ENCODE data around the gene RAB4A.
"Not testable (repeated sequence)": the region's sequence is repeated elsewhere in the genome, so short reads cannot be mapped to it uniquely, and the experiment has no call there.

RAB4A gene

DNA sequence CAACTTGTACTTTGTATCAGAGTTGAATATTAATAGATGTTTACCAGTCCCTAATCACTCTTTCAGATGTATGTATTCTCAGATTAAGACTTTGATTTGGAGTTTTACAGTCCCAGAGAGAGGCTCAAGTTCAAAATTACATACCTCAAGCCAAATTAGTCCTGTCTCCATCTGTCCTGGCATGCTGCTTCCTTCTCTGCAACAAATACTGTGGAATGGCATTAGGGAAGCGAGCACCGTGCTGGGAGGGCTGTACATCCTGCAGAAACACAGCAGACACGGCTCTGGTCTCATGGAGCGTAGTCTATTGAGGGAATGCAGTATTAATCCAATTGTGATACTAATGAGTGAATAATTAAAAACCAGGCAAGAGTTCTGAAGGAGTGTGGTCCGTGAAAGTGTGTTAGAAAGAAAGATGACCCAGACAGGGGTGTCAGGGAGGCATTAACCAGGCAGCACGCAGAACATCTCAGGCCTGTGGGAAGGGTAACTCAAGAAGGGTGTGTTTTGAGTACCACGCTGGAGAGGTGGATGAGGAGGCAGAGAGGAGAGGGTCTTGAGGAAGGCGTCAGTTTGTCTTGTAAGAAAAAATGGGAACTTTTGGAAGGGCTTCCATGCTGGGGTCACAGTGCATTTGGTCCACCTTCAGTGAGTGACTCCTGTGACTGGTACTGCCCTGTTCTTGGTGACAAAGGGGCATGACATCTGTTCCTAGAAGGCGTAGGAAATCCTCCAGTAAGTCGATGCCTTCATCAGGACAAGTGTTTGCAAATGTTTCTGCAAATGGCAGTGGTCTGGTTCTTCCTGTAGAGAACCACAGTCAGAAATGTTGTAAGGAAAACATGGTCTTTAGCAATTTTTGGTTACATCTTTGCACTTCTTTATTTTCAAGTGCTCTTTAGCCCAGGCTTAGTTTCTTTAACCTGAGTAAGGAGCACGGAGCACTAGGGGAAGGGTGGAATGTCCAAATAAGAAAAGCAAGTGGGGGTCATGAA is 1.6 kb downstream of the RAB4A start:
- DNase-seq (ENCODE audit: low read depth in 2 of 2) = no peak

DNA sequence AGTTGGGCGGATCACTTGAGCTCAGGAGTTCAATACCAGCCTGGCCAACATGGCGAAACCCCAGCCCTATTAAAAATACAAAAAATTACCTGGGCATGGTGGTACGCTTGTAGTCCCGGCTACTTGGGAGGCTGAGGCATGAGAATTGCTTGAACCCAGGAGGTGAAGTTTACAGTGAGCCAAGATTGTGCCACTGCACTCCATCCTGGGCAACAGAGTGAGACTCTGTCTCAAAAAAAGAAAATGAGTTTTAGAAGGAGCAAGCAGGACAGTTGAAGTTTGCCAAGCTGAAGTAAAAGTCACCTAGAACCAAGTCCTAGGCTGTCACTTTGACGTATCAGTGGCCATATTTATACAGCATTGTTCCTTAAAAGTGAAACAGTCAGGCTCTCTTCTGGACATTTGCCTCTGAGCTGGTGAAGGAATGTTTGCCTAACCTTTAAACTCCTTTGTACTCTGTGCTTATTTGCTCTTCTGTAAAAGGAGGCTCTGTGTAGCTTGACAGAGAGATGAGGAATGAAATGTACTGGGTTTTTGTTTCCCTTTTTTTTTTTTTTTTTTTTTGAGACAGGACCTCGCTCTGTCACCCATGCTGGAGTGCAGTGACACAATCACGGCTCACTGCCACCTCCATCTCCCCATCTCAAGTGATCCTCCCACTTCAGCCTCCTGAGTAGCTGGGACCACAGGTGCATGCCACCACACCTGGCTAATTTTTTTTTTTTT is 2.8 kb downstream of the RAB4A start:
- no peak for DNase-seq (ENCODE audit: low read depth in 2 of 2)

DNA sequence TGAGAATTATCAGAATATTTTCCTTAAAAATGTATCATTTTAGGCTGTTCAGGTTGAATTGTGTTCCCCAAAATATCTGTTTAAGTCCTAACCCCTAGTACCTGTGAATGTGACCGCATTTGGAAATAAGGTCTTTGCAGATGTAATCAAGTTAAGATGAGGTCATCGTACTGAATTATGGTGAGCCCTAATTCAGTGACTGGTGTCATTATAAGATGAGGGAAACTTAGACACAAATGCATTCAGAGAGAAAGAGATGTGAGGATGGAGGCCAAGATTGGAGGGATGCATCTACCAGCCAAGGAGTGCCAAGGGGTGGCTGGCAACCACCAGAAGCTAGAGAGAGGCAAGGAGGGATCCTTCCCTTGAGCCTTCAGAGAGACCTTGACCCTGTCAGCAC is 4.1 kb downstream of the RAB4A start:
- DNase-seq (ENCODE audit: low read depth in 2 of 2) = no peak

DNA sequence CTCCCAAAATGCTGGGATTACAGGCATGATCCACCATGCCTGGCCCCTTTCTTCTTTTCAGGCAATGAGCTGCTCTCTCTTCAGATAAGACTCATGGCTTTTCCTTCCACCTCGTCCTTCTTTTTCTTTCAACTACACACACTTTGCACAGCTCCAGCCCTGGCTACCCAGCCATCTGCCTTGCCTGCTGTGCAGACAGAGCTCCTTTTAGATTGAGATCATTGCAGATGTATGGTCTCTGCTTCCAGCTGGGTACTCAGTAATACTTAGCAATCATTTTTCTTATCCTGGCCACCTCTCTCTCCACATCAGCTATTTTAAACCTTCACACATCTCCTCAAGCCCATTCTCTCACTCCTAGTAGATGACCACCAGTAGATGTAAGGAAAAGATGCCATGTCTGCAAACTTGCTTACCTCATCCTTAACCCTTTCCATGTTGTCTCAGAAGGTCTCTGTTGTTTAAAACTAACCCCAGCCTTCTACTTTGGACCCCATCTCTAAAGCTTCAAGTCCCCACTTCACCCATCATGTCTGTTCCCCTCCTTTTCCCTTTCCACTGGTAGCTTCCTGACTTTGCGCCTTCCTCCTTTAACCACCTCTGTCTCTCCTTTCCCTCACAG is 7.3 kb downstream of the RAB4A start:
- DNase-seq (ENCODE audit: low read depth in 2 of 2) = no peak

DNA sequence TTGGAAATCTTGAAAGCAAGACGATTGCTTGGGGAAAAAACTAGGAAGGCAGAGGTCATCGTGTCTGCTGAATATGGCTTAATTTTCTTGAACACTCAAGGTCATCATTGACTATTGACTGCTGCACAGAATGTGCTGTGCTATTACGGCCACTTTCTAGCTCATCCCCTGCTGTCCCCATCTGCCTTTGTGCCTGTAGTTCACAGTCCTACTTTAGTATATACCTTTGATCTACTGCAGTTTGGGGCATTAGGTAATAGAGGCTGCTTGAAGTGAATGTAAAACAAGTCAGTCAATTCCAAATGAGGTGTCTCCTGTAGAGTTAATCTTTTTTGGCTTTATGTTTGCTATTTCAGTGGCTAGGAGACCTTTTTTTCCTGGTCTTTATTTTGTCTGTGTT is 8.3 kb downstream of the RAB4A start:
- no peak for DNase-seq (ENCODE audit: low read depth in 2 of 2)

DNA sequence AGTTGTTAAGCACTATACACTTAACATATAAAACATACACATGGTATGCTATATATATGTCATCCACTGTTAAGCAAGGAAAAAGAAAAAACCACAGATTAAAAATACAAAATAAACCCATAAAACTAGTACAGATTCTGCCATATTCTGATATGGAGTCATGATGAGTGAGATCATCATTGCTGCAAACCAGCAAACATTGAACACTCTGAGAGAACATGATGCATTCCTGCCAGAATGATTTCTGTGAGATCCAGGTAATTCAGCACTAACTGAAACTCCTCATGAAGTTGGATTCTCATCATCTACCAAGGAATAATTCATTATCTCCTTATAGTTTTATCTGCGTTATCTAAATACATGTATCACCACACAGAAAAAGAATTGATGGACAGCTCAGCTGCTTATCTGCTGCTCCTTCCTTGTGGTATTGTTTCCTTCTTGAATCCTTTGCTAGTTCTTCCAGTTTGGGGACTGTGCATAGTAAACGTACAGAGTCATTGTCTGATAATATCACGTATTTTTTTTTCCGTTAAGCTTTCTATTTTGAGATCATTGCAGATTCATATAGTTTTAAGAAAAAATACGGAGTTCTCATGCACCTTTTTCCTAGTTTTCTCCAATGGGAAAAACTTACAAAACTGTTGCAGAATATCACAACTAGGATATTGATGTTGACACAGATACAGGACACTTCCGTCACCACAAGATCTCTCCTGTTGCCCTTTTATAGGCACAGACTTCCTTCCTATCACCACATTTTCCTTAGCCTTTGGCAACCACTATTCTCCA is 9.3 kb downstream of the RAB4A start:
- DNase-seq (ENCODE audit: low read depth in 2 of 2) = no peak

DNA sequence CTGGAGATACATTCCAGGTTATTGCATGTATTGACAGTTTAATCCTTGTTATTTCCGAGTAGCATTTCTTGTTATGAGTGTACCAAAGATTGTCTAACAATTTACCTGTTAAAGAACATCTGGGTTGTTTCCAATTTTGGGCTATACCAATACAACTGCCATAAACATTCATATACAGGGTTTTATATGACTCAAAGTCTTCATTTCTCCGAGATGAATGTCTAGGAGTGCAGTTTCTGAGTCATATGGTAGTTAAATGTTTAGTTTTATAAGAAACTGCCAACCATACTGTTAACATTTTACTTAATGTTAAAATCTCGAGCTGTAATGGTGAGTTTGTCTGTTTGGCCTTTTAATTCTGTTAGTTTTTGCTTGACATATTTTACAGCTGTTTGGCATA is 10.0 kb downstream of the RAB4A start:
- no peak for DNase-seq (ENCODE audit: low read depth in 2 of 2)

DNA sequence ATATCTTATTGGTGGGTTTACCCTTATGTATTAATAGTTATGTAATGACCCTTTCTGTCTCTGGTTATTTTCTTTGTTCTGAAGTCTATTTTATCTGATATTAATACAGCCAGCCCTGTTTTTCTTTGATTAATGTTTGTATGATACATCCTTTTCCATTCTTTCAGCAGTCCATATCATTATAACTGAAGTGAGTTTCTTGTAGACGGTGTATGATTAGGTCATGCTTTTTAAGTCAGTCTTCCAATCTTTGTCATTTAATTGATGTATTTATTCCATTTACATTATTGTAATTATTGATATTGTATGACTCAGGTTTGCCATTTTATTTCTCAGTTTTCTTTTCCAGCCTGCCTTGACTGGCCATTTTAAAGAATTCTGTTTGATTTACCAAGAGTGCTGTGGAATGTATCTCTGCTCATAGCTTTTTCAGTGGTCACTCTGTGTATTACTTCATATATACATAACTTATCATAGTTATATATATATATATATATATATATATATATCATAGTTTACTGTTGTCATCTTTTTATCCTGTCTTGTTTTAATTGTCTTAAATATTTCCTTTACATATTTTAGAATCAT is 10.5 kb downstream of the RAB4A start:
- DNase-seq (ENCODE audit: low read depth in 2 of 2) = no peak

DNA sequence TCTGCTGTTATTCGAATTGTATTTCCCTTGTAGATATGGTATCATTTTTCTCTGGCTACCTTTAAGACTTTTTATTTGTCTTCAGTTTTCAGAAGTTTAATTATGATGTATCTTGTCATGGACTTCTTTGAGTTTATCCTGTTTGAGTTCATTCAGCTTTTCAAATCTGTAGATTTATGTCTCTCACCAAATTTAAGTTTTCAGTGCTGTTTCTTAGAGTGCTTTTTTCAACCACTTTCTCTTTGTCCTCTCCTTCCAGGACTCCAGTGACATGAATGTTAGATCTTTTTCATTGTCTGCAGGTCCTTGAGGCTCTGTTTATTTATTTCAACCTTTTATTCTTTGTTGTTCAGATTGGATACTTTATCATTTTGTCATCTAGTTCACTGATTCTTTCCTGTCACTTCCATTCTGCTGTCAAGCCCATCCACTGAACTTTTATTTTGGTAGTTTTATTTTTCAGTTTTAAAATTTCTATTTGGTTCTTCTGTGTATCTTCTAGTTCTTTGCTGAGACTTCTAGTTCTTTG is 11.4 kb downstream of the RAB4A start:
- DNase-seq (ENCODE audit: low read depth in 2 of 2) = no peak

DNA sequence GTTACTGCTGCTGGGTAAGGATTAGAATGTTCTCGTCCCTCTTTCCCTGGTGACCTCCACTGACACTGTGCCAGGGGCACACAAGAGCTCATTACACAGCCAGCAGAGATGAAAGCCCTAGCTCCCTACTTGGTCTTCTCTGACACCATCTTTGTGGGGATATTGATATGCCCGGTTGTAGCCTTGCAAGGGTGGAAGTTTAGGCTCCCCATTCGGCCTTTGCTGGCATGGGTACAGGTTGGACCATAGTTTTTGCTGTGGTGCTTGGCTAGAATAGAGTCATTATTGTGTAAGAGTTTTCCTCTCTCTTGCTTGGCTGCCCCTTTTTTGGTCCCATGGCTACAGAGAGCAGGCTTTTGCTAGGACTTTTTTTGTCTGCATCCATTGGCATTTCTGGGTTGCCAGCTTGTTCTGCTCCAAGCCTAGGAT is 12.3 kb downstream of the RAB4A start:
- DNase-seq (ENCODE audit: low read depth in 2 of 2) = no peak

DNA sequence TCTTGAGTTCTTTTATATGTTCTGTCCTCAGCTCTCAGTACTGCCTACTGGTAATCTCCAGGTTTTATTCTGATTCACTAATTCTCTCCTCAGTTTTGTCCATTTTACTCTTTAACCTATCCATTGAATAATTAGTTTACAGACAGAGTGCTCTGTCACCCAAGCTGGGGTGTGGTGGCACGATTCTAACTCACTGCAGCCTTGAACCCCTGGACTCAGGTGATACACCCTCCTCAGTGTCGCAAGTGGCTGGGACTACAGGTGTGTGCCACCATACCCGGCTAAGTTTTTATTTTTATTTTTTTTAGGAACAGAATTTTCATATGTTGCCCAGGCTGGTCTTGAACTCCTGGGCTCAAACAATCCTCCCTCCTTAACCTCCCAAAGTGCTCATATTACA is 14.0 kb downstream of the RAB4A start:
- DNase-seq (ENCODE audit: low read depth in 2 of 2) = no peak

DNA sequence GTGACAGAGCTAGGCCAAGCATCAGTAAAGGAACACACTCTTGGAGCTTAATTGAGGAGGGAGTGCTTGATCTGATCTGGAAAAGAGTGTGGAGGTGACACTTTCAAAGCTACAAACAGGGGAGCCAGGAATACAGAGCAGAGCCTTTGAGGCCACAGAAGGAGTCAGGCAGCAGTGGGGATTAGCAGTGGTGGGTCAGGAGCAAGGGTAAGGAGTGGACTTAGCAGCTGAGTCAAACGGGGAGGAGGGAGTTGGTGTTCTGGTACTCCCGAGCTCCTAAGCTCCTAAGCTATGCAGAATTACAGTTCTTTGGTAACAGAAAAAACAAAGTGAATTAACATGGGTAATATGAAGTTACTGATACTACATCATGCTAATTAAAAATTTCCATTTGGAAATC is 14.5 kb downstream of the RAB4A start:
- DNase-seq (ENCODE audit: low read depth in 2 of 2) = no peak

DNA sequence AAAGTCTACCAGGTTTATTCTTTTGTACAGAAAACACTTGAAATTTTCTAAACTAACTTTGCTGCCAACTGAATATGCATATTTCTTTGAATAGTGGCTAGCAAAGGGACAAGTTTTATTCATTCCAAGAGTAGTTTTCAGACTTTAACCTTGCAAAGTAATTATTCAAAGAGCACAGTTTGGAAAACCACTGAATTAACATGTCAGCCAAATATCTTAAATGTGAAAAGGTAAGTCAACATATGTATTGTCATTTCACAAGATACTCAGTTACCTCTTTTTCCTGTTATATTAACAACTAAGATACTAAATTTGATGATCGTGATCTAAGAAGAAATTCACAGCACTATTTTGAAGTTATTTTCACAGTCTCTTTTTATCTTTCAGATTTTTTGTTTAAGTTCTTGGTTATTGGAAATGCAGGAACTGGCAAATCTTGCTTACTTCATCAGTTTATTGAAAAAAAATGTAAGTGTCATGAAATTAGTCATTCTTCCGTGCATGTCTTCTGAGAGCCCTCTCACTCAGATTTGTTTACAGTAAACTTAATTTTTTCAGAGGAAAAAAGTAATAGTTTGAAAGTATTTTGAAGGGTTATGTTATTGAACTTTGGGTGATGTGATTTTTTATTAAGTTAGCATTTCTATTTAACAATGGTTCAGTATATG is 15.3 kb downstream of the RAB4A start:
- DNase-seq (ENCODE audit: low read depth in 2 of 2) = no peak

DNA sequence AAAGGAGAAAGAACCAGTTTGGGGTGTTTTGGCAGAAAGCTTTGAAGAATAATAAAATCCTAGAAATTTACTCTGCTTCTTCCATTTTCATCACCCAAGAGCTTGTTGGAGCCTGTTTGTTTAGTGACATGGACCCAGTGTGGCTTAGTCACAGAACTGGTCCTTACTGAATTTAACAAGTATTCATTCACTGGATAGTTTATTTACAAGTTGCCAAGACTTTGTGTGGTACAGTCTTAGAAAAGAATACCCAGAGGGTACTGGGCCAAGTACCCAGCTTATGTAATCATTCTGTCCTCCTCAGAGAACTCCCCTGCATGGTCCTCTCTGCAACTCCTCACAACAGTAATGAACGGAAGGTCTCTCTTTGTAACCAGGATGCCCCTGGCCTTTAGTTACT is 16.4 kb downstream of the RAB4A start:
- DNase-seq (ENCODE audit: low read depth in 2 of 2) = no peak

DNA sequence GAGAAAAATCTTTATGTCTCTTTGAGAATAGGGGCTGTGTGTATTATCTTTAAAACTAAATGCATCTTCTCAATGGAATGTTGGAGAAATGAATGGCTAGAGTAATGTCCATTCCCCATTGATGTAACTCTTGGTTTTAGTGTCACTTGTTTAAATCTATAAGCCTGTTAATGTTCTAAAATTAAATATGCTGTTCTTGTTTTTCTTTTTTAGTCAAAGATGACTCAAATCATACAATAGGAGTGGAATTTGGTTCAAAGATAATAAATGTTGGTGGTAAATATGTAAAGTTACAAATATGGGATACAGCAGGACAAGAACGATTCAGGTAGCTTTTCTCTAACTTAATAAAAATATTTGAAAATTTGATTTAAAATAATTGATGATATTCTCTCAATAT is 17.6 kb downstream of the RAB4A start:
- DNase-seq (ENCODE audit: low read depth in 2 of 2) = no peak

DNA sequence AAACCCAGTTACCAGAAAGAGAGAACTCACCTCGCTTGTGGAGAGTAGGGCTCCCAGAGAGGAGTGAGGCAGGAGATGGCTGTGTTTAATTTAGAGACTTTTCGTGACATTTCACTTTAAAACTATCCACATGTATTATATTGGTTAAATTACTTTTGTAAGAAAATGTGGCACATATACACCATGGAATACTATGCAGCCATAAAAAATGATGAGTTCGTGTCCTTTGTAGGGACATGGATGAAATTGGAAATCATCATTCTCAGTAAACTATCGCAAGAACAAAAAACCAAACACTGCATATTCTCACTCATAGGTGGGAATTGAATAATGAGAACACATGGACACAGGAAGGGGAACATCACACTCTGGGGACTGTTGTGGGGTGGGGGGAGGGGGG is 20.8 kb downstream of the RAB4A start:
- not testable (repeated sequence) for DNase-seq (ENCODE audit: low read depth in 2 of 2)

DNA sequence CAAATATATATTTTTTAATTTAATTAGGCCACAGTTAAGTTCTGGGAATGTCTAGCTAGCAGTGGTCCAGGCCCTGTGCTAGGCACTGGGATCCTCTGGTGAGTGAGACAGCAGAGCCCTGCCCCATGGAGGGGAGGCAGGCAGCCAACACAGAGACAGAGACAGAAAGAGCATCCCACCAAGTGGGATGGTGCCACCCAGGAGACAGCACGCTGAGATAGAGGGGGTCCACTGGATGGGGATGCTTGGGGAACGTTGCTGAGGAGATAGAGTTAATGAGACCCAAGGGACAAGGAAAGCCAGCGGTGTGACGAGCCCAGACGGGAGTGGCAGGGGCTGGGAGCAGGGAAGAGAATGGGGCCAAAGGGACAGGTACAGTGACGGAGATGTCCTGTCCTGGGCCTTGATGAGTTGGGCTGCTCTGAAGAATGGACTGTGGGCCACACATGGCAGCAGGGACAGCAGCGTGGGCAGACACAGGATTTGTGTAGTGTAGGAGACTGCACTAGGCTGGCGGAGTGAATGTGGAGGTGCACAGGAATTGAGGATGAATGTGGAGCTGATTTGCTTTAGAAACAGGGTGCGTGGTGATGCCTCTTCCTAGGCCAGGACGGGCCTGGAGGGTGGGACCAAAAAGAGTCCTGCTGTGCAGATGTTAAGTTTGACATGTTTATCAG is 22.8 kb downstream of the RAB4A start:
- DNase-seq (ENCODE audit: low read depth in 2 of 2) = no peak

DNA sequence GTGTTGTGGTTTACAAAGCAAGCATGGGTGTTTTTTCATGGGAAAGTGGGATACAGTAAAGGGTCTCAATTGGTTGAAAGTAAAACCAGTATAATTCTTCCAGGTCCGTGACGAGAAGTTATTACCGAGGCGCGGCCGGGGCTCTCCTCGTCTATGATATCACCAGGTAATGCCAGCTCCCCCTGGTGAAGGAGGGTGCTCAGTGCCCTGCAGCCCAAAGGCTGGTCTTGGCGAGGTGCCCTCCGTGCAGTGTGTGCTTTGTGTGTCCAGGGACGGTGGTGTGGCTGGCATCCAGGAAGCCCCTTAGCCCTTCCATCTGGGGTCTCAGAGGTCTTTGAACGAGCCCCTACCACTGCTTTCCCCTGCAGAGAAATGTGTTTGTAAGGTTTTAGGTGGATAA is 24.8 kb downstream of the RAB4A start:
- DNase-seq (ENCODE audit: low read depth in 2 of 2) = no peak

DNA sequence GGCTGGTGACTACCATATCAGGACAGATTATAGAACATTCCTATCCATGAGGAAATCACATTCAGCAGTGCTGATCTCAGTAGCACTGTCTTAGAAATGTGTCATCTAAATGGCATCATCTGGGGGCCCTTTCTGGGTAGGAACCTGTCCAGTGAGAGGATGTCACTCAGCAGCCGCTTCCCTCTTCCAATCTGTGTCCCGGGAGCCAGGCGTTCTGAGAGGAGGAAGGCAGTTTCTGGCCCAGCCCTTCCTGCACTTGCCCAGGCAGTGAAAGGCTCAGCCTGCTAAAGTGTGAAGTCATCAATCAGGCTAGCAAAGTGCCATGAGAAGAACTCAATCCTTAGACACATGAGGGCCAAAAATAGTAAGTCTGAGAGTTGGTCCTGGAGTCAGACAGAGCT is 25.6 kb downstream of the RAB4A start:
- DNase-seq (ENCODE audit: low read depth in 2 of 2) = peak; percentile 30 to 38

DNA sequence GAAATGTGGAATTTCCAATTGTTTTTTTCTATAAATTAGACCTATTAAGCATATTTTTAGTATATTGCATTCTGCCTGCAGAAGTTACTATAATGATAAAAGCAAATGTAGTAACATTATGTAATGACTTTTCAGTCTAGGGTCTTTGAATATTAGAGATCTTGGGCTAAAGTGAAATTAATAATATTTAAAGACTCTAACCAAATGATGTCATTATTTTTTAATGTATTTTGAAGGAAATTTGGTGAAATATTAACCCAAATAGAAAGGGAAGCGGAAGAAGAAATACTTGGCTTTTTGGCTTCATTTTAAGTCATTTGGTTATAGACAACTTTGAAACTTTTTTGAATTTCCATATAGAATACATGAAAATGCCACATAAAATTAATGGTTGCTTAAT is 26.8 kb downstream of the RAB4A start:
- DNase-seq (ENCODE audit: low read depth in 2 of 2) = no peak

Measured in fibroblast of skin of left biceps (primary cell).